ENCODE results near the gene SLC22A17.

Gene SLC22A17

GRCh38 chr14:23307687-23308644, 44.7 kb downstream of the SLC22A17 start:
- DNase-seq (ENCODE audit: low spot score), result no peak

GRCh38 chr14:23307146-23307530, 45.5 kb downstream of the SLC22A17 start:
- no peak for DNase-seq (ENCODE audit: low spot score)

GRCh38 chr14:23306412-23307145, 46.1 kb downstream of the SLC22A17 start, which contains the start of gene BCL2L2:
Gene BCL2L2 (plus strand): TSS chr14:23306833. CDS start chr14:23307768, 935 bp downstream.
- peak; percentile 93 for DNase-seq (ENCODE audit: low spot score)

- DNase-seq (ENCODE audit: low spot score), result peak; percentile 73
Observed at GRCh38 chr14:23302290-23303225, 50.1 kb downstream of the SLC22A17 start, which contains the start of gene PPP1R3E. Gene PPP1R3E (minus strand): TSS chr14:23302859. CDS start chr14:23302576, 283 bp downstream.

GRCh38 chr14:23301969-23302289, 50.8 kb downstream of the SLC22A17 start:
- DNase-seq (ENCODE audit: low spot score), result no peak

GRCh38 chr14:23301288-23301968, 51.3 kb downstream of the SLC22A17 start:
- DNase-seq (ENCODE audit: low spot score), result peak; percentile 97

GRCh38 chr14:23300687-23301223, 51.9 kb downstream of the SLC22A17 start:
- DNase-seq (ENCODE audit: low spot score), result peak; percentile 62

- no peak for DNase-seq (ENCODE audit: low spot score)
Observed at GRCh38 chr14:23299986-23300686, 52.6 kb downstream of the SLC22A17 start.

- DNase-seq (ENCODE audit: low spot score), result peak; percentile 79
Observed at GRCh38 chr14:23299211-23299957, 53.3 kb downstream of the SLC22A17 start.

- DNase-seq (ENCODE audit: low spot score), result no peak
Observed at GRCh38 chr14:23297611-23298277, 54.9 kb downstream of the SLC22A17 start.

- DNase-seq (ENCODE audit: low spot score), result no peak
Observed at GRCh38 chr14:23297096-23297495, 55.6 kb downstream of the SLC22A17 start.

Measured in cerebellar cortex (tissue), 1 donor.